Upper lobe of right lung (tissue), 1 donor: ENCODE measurements around the gene TUT7. TPM values are rescaled to one million over a fixed set of nuclear protein-coding genes. Genes with fewer than 3 reads are reported as not detected.
"Not testable (repeated sequence)": the region's sequence is repeated elsewhere in the genome, so short reads cannot be mapped to it uniquely, and the experiment has no call there.

Experiments used
- ATAC-seq: fragments of 200-7000 bp; cut with Tn5 transposase; one replicate; pipeline ENCODE4 v1.9.1; 2020; ENCODE audit warnings: mild to moderate bottlenecking, moderate library complexity
- DNase-seq: peaks from one replicate; pipeline ENCODE4 v3.0.0-alpha.2; 2020
- H3K27ac ChIP-seq: fragments of 200-600 bp; one replicate; pipeline ENCODE4 v1.8.0; 2022
- H3K27me3 ChIP-seq: fragments of 200-600 bp; one replicate; pipeline ENCODE4 v1.8.0; 2022; ENCODE audit warnings: mild to moderate bottlenecking
- H3K36me3 ChIP-seq: fragments of 200-600 bp; one replicate; pipeline ENCODE4 v1.8.0; 2022
- H3K4me1 ChIP-seq: fragments of 200-600 bp; one replicate; pipeline ENCODE4 v1.8.0; 2022
- H3K4me3 ChIP-seq: fragments of 200-600 bp; one replicate; pipeline ENCODE4 v1.8.0; 2022; ENCODE audit warnings: mild to moderate bottlenecking
- H3K9me3 ChIP-seq: fragments of 200-600 bp; one replicate; pipeline ENCODE4 v1.8.0; 2022
- CTCF ChIP-seq: fragments of 200-600 bp; IDR thresholded peaks from one replicate; pipeline ENCODE4 v1.8.0; 2022; ENCODE audit warnings: antibody characterized with exemption
- intact Hi-C: fragments of 100-400 bp; cut with DNase I; formaldehyde crosslinking; loops from one replicate; pipeline ENCODE4 v1.11.0; 2022
- total RNA-seq: library from RNA; stranded (reverse); fragmentation: NEBNext Ultra II Directional; extraction: Animal tissue kit (Norgen Biotek cat#: 25700); gene quantifications from one replicate; pipeline ENCODE4 v1.2.1, GENCODE V29; 2021
- donor health status: DM: no; HTN: yes; CAD: no; lungs with severe emphysema.

TUT7 gene
- total RNA-seq, 1 donor from 2014 or later = 34.1 TPM

GRCh38 chr9:86298873-86299272, 55.3 kb downstream of the TUT7 start:
- Histone ChIP-seq H3K4me3 (no peak overlapping the region), H3K36me3 (peaks cover 91% of the 10 kb centered on the region)
- peak; percentile 69 for ATAC-seq

GRCh38 chr9:86290341-86290740, 63.9 kb downstream of the TUT7 start:
- peaks cover 41% of the 10 kb centered on the region for H3K36me3 ChIP-seq
- DNase-seq, H3K4me1 ChIP-seq, intact Hi-C loops, H3K27me3 ChIP-seq, H3K4me3 ChIP-seq, H3K27ac ChIP-seq, H3K9me3 ChIP-seq, ATAC-seq: not testable (repeated sequence)

More at GRCh38 chr9:86298873-86299272, 55.3 kb downstream of the TUT7 start:
- H3K27me3 ChIP-seq = no peaks in the 10 kb centered on the region
- intact Hi-C loops = no loop called here
- no peak overlapping the region for H3K27ac ChIP-seq
- H3K4me1 ChIP-seq = no peaks in the 10 kb centered on the region
- H3K9me3 ChIP-seq = no peaks in the 10 kb centered on the region
- no peak for DNase-seq
- no peak for TF ChIP-seq CTCF

- Histone ChIP-seq H3K36me3 (peaks cover 34% of the 10 kb centered on the region), H3K4me1 (no peaks in the 10 kb centered on the region), H3K27me3 (no peaks in the 10 kb centered on the region), H3K4me3 (no peak overlapping the region), H3K9me3 (no peaks in the 10 kb centered on the region), H3K27ac (no peak overlapping the region)
- ATAC-seq (no peak), DNase-seq (no peak)
- intact Hi-C loops = no loop called here
- no peak for TF ChIP-seq CTCF
These were observed 65.6 kb downstream of the TUT7 start for GRCh38 chr9:86288499-86289198.

- no peak overlapping the region for H3K4me3 ChIP-seq
- peak; percentile 12 for TF ChIP-seq CTCF
- no peaks in the 10 kb centered on the region for H3K4me1 ChIP-seq
- intact Hi-C loops = no loop called here
- DNase-seq (no peak), ATAC-seq (no peak)
- H3K9me3 ChIP-seq = no peaks in the 10 kb centered on the region
- peaks cover 32% of the 10 kb centered on the region for H3K36me3 ChIP-seq
- H3K27ac ChIP-seq = no peak overlapping the region
- H3K27me3 ChIP-seq = no peaks in the 10 kb centered on the region
These were observed 67.2 kb downstream of the TUT7 start for GRCh38 chr9:86287013-86287412.

GRCh38 chr9:86286278-86286677, 67.9 kb downstream of the TUT7 start:
- intact Hi-C loops = no loop called here

GRCh38 chr9:86285261-86285660, 68.9 kb downstream of the TUT7 start:
- no peak overlapping the region for H3K4me3 ChIP-seq
- H3K36me3 ChIP-seq = peaks cover 18% of the 10 kb centered on the region
- DNase-seq (no peak), ATAC-seq (no peak)
- TF ChIP-seq CTCF = no peak
- no peaks in the 10 kb centered on the region for H3K27me3 ChIP-seq
- H3K27ac ChIP-seq = no peak overlapping the region
- intact Hi-C loops = no loop called here
- H3K9me3 ChIP-seq = no peaks in the 10 kb centered on the region
- H3K4me1 ChIP-seq = peaks cover 10% of the 10 kb centered on the region

More at GRCh38 chr9:86286278-86286677, 67.9 kb downstream of the TUT7 start:
- Histone ChIP-seq H3K27me3 (no peaks in the 10 kb centered on the region), H3K9me3 (no peaks in the 10 kb centered on the region), H3K27ac (no peak overlapping the region), H3K4me3 (no peak overlapping the region), H3K36me3 (peaks cover 24% of the 10 kb centered on the region), H3K4me1 (peaks cover 2% of the 10 kb centered on the region)
- DNase-seq (no peak), ATAC-seq (no peak)
- TF ChIP-seq CTCF = no peak
